NB4 (cell line): ENCODE results near the gene AMIGO2.

Experiments
- DNase-seq: peaks from one replicate; pipeline ENCODE4 v3.0.0; 2010; ENCODE audit warnings: low read depth
- H3K4me3 ChIP-seq: one replicate; pipeline ENCODE4 v1.5.1; 2011; ENCODE audit warnings: mild to moderate bottlenecking, low read depth, low read length, moderate library complexity
- MYC ChIP-seq: IDR thresholded peaks from 2 replicates; pipeline ENCODE4 v1.6.1; 2011; ENCODE audit warnings: low read depth, low read length
- POLR2A ChIP-seq: IDR thresholded peaks from 2 replicates; pipeline ENCODE4 v1.6.1; 2011; ENCODE audit warnings: mild to moderate bottlenecking; ENCODE audit not compliant: insufficient read length; ENCODE audit errors: extremely low read depth
- TF ChIP-seq, protein P1 (sequence below): IDR thresholded peaks from 2 replicates; pipeline ENCODE4 v1.6.1; 2011; ENCODE audit warnings: low read depth, low read length
- TF ChIP-seq, protein P2 (sequence below): IDR thresholded peaks from one replicate; pipeline ENCODE4 v1.5.1; 2012; ENCODE audit warnings: low read depth, low read length

AMIGO2 gene

GRCh38 chr12:47034661-47035060, 45.1 kb downstream of the AMIGO2 start:
- no peak for DNase-seq
- TF ChIP-seq, protein P1, sequence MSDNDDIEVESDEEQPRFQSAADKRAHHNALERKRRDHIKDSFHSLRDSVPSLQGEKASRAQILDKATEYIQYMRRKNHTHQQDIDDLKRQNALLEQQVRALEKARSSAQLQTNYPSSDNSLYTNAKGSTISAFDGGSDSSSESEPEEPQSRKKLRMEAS: no peak
- TF ChIP-seq MYC (no peak), POLR2A (no peak)
- no peak overlapping the region for H3K4me3 ChIP-seq

DNA sequence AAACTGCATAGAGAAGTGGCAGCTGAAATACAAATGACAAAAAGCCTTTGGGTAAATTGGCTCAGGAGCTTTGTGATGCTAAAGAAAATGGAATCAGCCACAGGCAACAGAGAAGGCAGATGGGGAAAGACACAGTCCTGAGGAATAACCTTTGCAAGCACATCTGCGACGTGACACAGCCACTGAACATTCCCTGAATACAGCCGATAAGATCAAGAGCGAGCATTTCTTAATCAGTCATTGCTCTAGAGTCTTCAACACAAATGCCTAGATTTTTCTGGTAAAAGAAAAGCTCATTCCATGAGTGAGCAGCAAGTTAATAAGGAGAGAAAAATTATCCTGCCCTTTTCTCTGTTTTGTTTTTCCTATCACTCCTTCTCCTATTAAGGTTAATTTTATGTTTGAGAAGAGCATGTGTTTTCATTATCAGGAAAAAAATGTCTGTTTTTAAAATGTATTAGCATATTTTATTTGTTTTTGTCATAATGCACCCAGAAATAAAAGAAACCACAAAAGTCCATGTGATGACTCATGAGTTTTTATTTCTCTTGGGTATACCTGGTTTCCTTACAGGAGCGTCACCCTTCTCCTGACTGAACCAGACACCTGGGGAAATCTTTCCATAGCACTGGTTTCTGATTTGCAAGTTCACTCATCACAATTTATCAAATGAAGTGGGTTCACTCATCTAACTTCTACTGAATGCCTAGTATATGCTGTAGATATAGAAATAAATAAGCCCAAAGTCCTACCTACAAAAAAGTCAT, 45.8 kb downstream of the AMIGO2 start:
- no peak for TF ChIP-seq MYC
- TF ChIP-seq, protein P1: no peak
- no peak for TF ChIP-seq POLR2A
- TF ChIP-seq, protein P2, sequence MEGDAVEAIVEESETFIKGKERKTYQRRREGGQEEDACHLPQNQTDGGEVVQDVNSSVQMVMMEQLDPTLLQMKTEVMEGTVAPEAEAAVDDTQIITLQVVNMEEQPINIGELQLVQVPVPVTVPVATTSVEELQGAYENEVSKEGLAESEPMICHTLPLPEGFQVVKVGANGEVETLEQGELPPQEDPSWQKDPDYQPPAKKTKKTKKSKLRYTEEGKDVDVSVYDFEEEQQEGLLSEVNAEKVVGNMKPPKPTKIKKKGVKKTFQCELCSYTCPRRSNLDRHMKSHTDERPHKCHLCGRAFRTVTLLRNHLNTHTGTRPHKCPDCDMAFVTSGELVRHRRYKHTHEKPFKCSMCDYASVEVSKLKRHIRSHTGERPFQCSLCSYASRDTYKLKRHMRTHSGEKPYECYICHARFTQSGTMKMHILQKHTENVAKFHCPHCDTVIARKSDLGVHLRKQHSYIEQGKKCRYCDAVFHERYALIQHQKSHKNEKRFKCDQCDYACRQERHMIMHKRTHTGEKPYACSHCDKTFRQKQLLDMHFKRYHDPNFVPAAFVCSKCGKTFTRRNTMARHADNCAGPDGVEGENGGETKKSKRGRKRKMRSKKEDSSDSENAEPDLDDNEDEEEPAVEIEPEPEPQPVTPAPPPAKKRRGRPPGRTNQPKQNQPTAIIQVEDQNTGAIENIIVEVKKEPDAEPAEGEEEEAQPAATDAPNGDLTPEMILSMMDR: no peak
- no peak overlapping the region for H3K4me3 ChIP-seq
- DNase-seq: no peak

- DNase-seq: no peak
- H3K4me3 ChIP-seq: no peak overlapping the region
- TF ChIP-seq MYC: no peak
- TF ChIP-seq, protein P2: no peak
- TF ChIP-seq POLR2A: no peak
- TF ChIP-seq, protein P1: no peak
These were observed 46.7 kb downstream of the AMIGO2 start for GRCh38 chr12:47033081-47033480.

GRCh38 chr12:47032644-47033043, 47.1 kb downstream of the AMIGO2 start:
- TF ChIP-seq, protein P2: peak; percentile 47
- TF ChIP-seq MYC: no peak
- H3K4me3 ChIP-seq: no peak overlapping the region
- peak; percentile 60 for DNase-seq

- H3K4me3 ChIP-seq: no peak overlapping the region
- DNase-seq: no peak
- no peak for TF ChIP-seq POLR2A
- TF ChIP-seq, protein P1: no peak
- TF ChIP-seq, protein P2: no peak
- TF ChIP-seq MYC: no peak
These were observed 49.9 kb downstream of the AMIGO2 start for GRCh38 chr12:47029903-47030302.

DNA sequence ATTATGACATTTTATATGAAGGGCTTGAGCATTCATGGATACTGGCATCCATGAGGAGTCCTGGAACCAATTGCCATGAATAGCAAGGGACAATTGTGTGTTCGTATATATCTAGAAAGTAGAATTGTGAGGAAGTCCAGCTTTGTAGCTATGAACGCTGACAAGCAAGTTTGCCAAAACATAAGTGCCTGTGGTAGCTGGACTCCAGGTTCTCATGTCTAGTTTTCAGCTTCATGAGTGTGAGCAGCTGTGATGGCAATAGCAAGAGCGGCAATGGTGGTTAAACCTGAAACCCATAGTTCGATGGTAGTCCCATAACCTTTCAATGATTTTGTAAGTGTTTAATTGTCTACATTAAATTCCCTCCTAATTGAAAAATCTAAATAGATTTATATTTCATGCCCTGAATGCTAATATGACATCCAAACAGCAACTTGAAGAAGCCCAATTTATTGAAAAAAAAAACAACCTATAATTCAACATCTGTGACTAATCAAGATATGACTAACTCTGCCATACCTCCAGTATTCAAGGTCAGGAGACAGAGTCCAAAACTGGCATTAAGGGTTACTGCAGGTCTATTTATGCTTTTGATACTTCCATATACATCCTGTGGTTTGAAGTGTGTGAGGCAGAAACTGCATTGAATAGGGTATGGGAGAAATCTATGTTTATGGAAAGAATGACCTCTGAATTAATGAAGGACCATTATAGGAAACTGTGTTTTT, 50.6 kb downstream of the AMIGO2 start:
- TF ChIP-seq POLR2A (no peak), MYC (no peak)
- TF ChIP-seq, protein P2: no peak
- TF ChIP-seq, protein P1: no peak
- DNase-seq: no peak
- H3K4me3 ChIP-seq: no peak overlapping the region
